ENCODE results near the gene TNKS1BP1. TPM values are rescaled to one million over a fixed set of nuclear protein-coding genes. Genes with fewer than 3 reads are reported as not detected.

Gene TNKS1BP1
- total RNA-seq, 4 donors from 2014 or later: 241 to 276 (median 272) TPM

GRCh38 chr11:57330029-57330428 is 5.3 kb upstream of the TNKS1BP1 start:
- H3K36me3 ChIP-seq: peaks cover 68% of the 10 kb centered on the region
- no peaks in the 10 kb centered on the region for H3K27me3 ChIP-seq
- DNase-seq (ENCODE audit: low spot score in 2 of 2): no peak
- no peaks in the 10 kb centered on the region for H3K9me3 ChIP-seq
- H3K27ac ChIP-seq: no peak overlapping the region
- TF ChIP-seq EP300 (IDR thresholded peaks at IDR 0.05) (no peak), POLR2AphosphoS5 (IDR thresholded peaks at IDR 0.05) (no peak), POLR2A (IDR thresholded peaks at IDR 0.05) (no peak), CTCF (IDR thresholded peaks at IDR 0.05) (no peak)
- WGBS: 90% methylated on average over 9 of the region's 9 CpGs
- H3K4me3 ChIP-seq: no peak overlapping the region
- H3K4me1 ChIP-seq: peaks cover 28% of the 10 kb centered on the region

DNA sequence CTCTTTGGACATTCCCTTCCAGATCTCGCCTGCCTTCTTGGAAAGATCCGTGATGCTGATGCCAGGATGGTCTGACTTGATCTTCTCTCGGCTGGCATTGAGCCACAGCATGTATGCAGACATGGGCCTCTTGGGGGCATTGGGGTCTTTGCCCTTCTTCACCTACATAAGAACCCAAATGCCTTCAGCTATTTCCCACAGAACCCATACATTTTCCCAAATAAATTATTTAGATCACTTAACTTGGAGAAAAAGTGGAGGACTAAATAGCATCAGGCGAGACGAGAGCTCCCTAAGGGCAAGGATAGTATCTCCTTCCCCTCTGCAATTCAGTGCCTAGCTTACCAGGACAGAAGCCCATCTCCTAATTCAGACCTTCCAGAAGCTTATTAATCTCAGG is 3.0 kb upstream of the TNKS1BP1 start:
- Histone ChIP-seq H3K4me1 (peaks cover 31% of the 10 kb centered on the region), H3K4me3 (no peak overlapping the region), H3K27me3 (no peaks in the 10 kb centered on the region), H3K27ac (no peak overlapping the region), H3K36me3 (peaks cover 60% of the 10 kb centered on the region), H3K9me3 (no peaks in the 10 kb centered on the region)
- WGBS: 97% methylated on average over 5 of the region's 5 CpGs
- TF ChIP-seq POLR2AphosphoS5 (IDR thresholded peaks at IDR 0.05) (no peak), EP300 (IDR thresholded peaks at IDR 0.05) (no peak), POLR2A (IDR thresholded peaks at IDR 0.05) (no peak), CTCF (IDR thresholded peaks at IDR 0.05) (no peak)
- DNase-seq (ENCODE audit: low spot score in 2 of 2): no peak

DNA sequence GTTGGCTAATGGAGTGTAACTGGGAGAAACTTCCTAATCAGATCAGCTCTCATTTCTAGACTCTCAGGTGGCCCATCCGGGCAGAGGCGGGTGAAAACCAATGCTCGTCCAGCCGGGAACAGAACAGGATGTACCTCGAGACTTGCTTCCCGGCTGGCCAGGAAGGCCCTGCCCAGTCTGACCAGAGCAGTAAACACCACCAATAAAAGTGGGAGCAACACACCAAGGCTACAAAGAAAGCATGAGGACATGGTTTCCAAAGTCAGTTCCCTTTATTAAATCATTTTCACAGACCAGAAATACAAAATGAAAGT is 940 bp upstream of the TNKS1BP1 start:
- WGBS: 20% methylated on average over 6 of the region's 6 CpGs
- peak in 1 of 2 donors; percentile 77 for DNase-seq (ENCODE audit: low spot score in 2 of 2)
- H3K9me3 ChIP-seq: no peaks in the 10 kb centered on the region
- TF ChIP-seq POLR2AphosphoS5 (IDR thresholded peaks at IDR 0.05): peak in 2 of 3 donors; percentile 4 to 14
- TF ChIP-seq CTCF (IDR thresholded peaks at IDR 0.05): no peak
- TF ChIP-seq EP300 (IDR thresholded peaks at IDR 0.05): no peak
- TF ChIP-seq POLR2A (IDR thresholded peaks at IDR 0.05): no peak
- peak overlapping the region; percentile 95 for H3K4me3 ChIP-seq
- H3K4me1 ChIP-seq: peaks cover 50% of the 10 kb centered on the region
- H3K36me3 ChIP-seq: peaks cover 40% of the 10 kb centered on the region
- H3K27ac ChIP-seq: peak overlapping the region; percentile 100
- H3K27me3 ChIP-seq: no peaks in the 10 kb centered on the region

GRCh38 chr11:57324154-57324885 is 432 bp downstream of the TNKS1BP1 start:
- peaks cover 63% of the 10 kb centered on the region for H3K4me1 ChIP-seq
- TF ChIP-seq POLR2AphosphoS5 (IDR thresholded peaks at IDR 0.05) (no peak), POLR2A (IDR thresholded peaks at IDR 0.05) (no peak), EP300 (IDR thresholded peaks at IDR 0.05) (no peak), CTCF (IDR thresholded peaks at IDR 0.05) (no peak)
- no peaks in the 10 kb centered on the region for H3K27me3 ChIP-seq
- 4% methylated on average over 9 of the region's 64 CpGs for WGBS
- DNase-seq (ENCODE audit: low spot score in 2 of 2): peak in 1 of 2 donors; percentile 83
- peak overlapping the region; percentile 95 for H3K4me3 ChIP-seq
- no peaks in the 10 kb centered on the region for H3K9me3 ChIP-seq
- peaks cover 31% of the 10 kb centered on the region for H3K36me3 ChIP-seq
- peak overlapping the region; percentile 100 for H3K27ac ChIP-seq

DNA sequence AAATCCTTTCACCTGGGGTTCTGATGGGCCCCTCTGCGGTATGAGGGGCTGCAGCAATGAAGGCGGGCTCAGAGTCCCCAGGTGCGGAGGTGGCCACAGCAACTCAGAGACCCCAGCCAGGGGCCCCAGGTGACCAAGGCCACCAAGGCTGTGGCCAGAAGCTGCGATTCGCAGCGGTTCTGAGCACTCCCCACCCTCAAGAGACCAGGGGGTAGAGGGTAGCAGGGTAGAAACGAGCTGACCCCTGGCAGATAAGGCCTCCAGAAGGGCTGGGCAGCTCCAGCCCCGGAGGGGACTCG is 948 bp downstream of the TNKS1BP1 start:
- Histone ChIP-seq H3K27me3 (no peaks in the 10 kb centered on the region), H3K36me3 (peaks cover 30% of the 10 kb centered on the region), H3K27ac (peak overlapping the region; percentile 100), H3K9me3 (no peaks in the 10 kb centered on the region), H3K4me3 (peak overlapping the region; percentile 95), H3K4me1 (peaks cover 66% of the 10 kb centered on the region)
- TF ChIP-seq EP300 (IDR thresholded peaks at IDR 0.05): no peak
- TF ChIP-seq POLR2AphosphoS5 (IDR thresholded peaks at IDR 0.05): no peak
- no peak for TF ChIP-seq POLR2A (IDR thresholded peaks at IDR 0.05)
- DNase-seq (ENCODE audit: low spot score in 2 of 2): peak in 1 of 2 donors; percentile 73
- 10% methylated on average over 9 of the region's 9 CpGs for WGBS
